ACHN (cell line): ENCODE measurements around the gene FGFRL1.

Experiments
- DNase-seq: peaks from one replicate; pipeline ENCODE4 v3.0.0-alpha.2; 2015
- in situ Hi-C: cut with HindIII; loops from 2 replicates; pipeline ENCODE4 v1.10.0; 2017; ENCODE audit warnings: low sequenced_read_pairs, low pct_ligation_motif_present, low pct_unique_long_range_greater_than_20kb

Gene FGFRL1

GRCh38 chr4:1056671-1057402 lies 45.4 kb downstream of the FGFRL1 start:
- in situ Hi-C loops: no loop called here
- no peak for DNase-seq

DNA sequence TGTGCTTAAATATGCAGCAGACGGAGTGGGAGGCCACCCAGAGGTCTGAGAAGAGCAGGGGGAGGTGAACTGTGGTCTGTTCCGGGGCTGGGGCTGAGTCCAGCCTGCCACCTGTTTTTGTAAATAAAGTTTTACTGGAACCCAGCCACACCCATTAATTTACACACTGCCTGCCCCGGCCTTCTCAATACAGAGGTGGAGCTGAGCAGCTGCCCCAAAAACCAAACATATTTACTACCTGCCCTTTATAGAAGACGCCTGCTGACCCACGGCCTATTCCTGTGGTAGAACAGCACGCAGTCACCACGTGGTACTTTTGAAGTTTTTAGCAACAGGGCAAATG lies 45.9 kb downstream of the FGFRL1 start:
- in situ Hi-C loops: no loop called here
- no peak for DNase-seq

- in situ Hi-C loops: no loop called here
- DNase-seq: no peak
Measured at GRCh38 chr4:1058198-1058996, 47.0 kb downstream of the FGFRL1 start.

GRCh38 chr4:1058997-1059665 lies 47.7 kb downstream of the FGFRL1 start:
- no peak for DNase-seq
- in situ Hi-C loops: no loop called here

DNA sequence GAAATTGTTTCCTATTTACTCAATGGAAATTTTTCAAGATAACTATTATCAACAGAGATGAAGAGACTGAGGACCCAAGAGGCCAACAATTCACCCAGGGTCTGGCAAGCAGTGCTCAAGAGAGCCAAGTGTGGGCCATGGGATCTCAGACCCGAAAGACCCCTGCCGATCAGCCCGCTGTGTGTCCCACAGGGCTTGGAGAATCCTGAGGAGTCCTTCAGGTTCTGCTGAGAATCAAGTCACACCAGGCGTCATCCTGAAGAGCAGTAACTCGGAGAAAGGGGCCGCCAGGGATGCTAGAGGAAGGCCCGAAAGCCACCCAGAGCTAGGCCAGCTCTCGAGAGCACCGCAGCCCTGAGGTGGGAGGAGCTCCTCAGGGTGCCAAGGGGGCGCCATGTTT lies 48.7 kb downstream of the FGFRL1 start:
- no peak for DNase-seq
- in situ Hi-C loops: no loop called here

DNA sequence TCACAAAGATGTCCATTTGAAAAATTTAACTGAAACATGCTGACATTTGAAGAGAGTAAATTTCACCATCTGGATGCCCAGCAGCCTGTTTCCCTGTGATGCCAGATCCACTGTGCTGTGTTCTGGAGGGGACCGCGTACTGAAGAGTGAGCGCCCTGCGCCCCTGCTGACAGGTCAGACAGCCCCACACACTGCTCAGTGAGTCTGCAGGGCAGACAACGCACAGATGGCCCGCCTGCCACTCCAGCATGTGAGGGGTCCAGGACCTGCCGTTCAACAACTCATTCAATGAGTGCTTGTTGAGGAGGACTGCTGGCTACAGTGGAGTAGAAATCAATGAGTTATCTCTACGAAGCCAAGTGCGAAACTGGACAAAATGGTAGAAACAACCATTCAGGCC lies 49.2 kb downstream of the FGFRL1 start:
- DNase-seq: no peak
- in situ Hi-C loops: no loop called here

DNA sequence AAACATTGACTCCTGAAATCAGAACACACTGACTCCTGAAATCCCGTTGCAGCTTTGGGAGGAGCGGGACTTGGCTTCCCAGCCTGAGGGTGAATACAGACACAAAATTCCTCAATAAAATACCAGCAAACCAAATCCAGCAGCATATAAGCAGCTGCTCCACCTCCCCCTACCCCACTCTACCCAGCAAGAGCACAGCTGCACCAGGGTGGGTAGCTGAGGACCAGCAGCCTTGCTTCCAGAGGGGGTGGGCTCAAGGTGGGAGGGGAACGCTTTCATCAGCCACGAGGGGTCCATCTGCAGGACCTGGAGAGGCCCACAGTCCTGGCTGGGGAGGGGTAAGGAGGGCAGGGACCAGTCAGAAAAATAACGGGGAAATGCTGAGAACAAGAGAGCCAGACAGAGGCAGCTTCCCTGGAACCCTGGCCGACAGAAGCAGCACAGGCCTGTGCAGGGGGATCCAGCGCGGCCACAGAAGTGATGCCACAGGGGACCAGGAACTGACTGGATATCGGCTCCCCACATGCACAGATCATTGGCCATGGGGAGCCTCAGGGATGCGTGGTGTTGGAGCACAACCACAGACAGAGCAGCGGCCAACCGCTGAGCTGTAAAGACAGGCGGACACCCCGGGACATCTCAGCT lies 49.8 kb downstream of the FGFRL1 start:
- in situ Hi-C loops: no loop called here
- DNase-seq: no peak

GRCh38 chr4:1061760-1062159 lies 50.3 kb downstream of the FGFRL1 start:
- DNase-seq: no peak
- in situ Hi-C loops: no loop called here

- in situ Hi-C loops: no loop called here
- DNase-seq: no peak
Measured at GRCh38 chr4:1062419-1062818, 51.0 kb downstream of the FGFRL1 start.

DNA sequence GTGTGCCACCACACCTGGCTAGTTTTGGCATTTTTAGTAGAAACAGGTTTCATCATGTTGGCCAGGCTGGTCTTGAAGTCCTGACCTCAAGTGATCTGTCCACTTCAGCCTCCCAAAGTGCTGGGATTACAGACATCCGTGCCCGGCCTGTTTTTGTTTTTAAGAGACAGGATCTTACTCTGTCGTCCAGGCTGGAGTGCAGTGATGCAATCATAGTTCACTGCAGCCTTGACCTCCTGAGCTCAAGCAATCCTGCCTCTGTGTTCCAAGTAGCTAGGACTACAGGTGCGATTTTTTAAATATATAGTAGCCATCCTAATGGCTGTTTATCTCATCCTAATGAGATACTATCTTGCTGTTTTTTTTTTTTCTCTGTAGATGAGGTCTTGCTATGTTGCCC lies 54.3 kb downstream of the FGFRL1 start:
- in situ Hi-C loops: no loop called here
- no peak for DNase-seq

- DNase-seq: no peak
- in situ Hi-C loops: no loop called here
Measured at GRCh38 chr4:1069394-1069793, 58.0 kb downstream of the FGFRL1 start.

GRCh38 chr4:1072830-1073446 lies 61.5 kb downstream of the FGFRL1 start:
- peak; percentile 73 for DNase-seq
- in situ Hi-C loops: no loop called here

DNA sequence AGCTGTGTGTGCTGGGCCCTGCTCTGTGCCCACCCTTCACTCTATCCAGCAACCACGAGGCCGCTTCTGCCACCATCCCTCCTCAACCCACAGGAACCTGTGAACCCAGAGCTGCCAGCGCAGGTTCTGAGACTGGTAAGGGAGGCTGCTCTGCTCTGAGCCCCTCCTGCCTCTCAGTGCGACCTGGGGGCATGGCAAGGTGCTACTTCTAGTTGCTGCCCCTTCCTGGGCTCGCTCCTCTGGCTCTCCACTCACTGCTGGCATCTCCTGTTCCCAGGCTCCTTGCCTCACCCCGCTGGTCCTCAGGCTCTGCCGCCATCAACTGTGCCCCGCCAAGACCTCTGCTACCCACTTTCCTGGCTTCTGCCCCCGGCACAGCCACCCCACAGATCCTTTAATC lies 62.7 kb downstream of the FGFRL1 start:
- DNase-seq: no peak
- in situ Hi-C loops: no loop called here

- in situ Hi-C loops: no loop called here
Measured at GRCh38 chr4:1075225-1075624, 63.8 kb downstream of the FGFRL1 start.

GRCh38 chr4:1075809-1076699 lies 64.6 kb downstream of the FGFRL1 start:
- no peak for DNase-seq
- in situ Hi-C loops: no loop called here

More at GRCh38 chr4:1075225-1075624, 63.8 kb downstream of the FGFRL1 start:
- no peak for DNase-seq
